Measurements from ENCODE around the gene BMPR1B.

DNA sequence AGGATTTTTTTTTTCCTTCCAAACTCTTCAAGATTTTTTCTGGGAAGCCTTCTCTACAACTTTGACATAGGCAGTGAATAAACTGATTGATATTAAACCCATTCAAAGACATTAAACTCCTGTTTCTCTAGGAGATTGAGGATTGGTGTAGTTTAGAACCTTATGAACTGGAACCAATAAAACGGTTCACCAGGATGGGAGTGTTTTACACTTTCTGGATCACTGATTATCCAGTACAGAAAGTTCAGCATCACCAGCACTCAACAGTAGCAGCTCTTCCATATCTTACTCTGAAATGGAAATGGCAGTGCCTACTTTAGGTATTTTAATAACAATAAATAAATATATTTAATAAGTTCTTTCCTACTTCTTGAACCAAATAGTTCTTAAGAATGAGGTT is 76.7 kb downstream of the BMPR1B start:
- TF ChIP-seq POLR2AphosphoS5 (IDR thresholded peaks at IDR 0.05; ENCODE audit: low read depth, low read length) (no peak), CTCF (IDR thresholded peaks at IDR 0.05) (no peak), SIN3A (IDR thresholded peaks at IDR 0.05; ENCODE audit: borderline replicate concordance, insufficient read depth, low read depth, low read length) (no peak), REST (IDR thresholded peaks at IDR 0.05; ENCODE audit: insufficient read depth in 1 of 2, low read depth in 2 of 2, low read length in 1 of 2) (no peak)
